Measurements from ENCODE around the gene SLC22A23.

The SLC22A23 gene

DNA sequence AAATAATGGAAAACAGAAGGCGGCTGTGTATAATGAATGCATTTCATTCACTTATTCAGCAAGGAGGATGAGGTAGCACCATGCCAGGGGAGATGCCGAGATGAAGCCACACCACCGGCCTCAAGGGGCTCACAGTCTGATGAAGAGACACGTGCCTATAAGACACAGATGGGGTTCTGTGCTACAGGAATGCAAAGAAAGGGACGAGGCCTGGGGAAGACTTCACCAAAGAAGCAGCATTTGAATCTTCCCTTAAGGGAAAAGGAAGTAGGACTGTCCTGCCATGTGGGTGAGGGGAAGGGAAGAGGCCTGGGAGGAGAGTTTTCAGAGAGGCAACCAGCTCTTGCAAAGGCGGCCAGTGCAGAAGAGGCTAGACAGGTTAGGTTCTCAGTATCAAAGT, 99.2 kb downstream of the SLC22A23 start:
- H3K4me3 ChIP-seq (ENCODE audit: low read depth, low read length): no peak overlapping the region
- TF ChIP-seq, protein P1, sequence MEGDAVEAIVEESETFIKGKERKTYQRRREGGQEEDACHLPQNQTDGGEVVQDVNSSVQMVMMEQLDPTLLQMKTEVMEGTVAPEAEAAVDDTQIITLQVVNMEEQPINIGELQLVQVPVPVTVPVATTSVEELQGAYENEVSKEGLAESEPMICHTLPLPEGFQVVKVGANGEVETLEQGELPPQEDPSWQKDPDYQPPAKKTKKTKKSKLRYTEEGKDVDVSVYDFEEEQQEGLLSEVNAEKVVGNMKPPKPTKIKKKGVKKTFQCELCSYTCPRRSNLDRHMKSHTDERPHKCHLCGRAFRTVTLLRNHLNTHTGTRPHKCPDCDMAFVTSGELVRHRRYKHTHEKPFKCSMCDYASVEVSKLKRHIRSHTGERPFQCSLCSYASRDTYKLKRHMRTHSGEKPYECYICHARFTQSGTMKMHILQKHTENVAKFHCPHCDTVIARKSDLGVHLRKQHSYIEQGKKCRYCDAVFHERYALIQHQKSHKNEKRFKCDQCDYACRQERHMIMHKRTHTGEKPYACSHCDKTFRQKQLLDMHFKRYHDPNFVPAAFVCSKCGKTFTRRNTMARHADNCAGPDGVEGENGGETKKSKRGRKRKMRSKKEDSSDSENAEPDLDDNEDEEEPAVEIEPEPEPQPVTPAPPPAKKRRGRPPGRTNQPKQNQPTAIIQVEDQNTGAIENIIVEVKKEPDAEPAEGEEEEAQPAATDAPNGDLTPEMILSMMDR (IDR thresholded peaks at IDR 0.05; ENCODE audit: low read depth, low read length): no peak

- TF ChIP-seq, protein P1 (IDR thresholded peaks at IDR 0.05; ENCODE audit: low read depth, low read length): no peak
- H3K4me3 ChIP-seq (ENCODE audit: low read depth, low read length): no peak overlapping the region
These were observed 99.9 kb downstream of the SLC22A23 start for GRCh38 chr6:3356824-3357420.

GRCh38 chr6:3356056-3356823, 100.6 kb downstream of the SLC22A23 start:
- H3K4me3 ChIP-seq (ENCODE audit: low read depth, low read length): no peak overlapping the region
- TF ChIP-seq, protein P1 (IDR thresholded peaks at IDR 0.05; ENCODE audit: low read depth, low read length): no peak

DNA sequence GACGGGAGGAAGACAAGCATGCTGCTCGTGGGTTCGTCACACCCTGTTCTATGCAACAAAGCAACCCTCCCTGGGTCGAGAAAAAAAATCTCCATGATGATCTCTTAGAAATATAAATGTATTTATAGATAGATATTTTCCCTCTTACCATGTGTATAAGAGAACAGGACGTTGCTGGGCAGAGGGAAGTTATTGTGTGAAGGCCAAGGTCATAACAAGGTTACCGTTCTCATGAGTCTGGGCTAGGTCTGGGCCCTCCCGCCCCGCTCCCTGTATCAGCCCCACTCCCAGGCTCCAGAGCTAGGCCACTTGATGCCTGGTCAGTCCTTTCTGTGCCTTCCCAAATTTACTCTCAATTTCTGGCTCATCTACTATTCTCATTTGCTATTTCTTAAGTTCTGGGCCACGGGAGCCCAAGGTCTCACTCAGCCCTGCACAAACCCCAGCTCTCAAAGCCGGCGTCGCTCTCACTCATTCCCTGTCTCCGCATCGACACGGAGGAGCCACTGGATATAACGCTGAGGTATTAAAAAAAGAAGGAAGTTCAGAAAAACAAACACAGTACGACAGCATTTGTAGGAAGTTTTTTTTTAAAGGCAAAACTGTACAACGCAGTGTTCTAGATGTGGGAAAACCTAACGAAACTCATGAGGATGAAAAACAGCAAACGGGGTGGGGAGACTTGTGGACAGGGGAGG, 101.3 kb downstream of the SLC22A23 start:
- TF ChIP-seq, protein P1 (IDR thresholded peaks at IDR 0.05; ENCODE audit: low read depth, low read length): no peak
- no peak overlapping the region for H3K4me3 ChIP-seq (ENCODE audit: low read depth, low read length)

- H3K4me3 ChIP-seq (ENCODE audit: low read depth, low read length): no peak overlapping the region
- TF ChIP-seq, protein P1 (IDR thresholded peaks at IDR 0.05; ENCODE audit: low read depth, low read length): no peak
These were observed 101.9 kb downstream of the SLC22A23 start for GRCh38 chr6:3355011-3355357.

GRCh38 chr6:3353939-3354338, 102.9 kb downstream of the SLC22A23 start:
- H3K4me3 ChIP-seq (ENCODE audit: low read depth, low read length): no peak overlapping the region

More at GRCh38 chr6:3353939-3354338, 102.9 kb downstream of the SLC22A23 start:
- TF ChIP-seq, protein P1 (IDR thresholded peaks at IDR 0.05; ENCODE audit: low read depth, low read length): no peak

All from WI38 (cell line).